Cardiac fibroblast (primary cell): Measurements from ENCODE around the gene TMPRSS12.
"Not testable (repeated sequence)": the region's sequence is repeated elsewhere in the genome, so short reads cannot be mapped to it uniquely, and the experiment has no call there.

Experiments
- DNase-seq, 2 donors: peaks; one replicate each; pipeline versions ENCODE4 v3.0.0 to v3.0.0-alpha.2; 2010; ENCODE audit warnings: low read depth in 2 of 2
- H3K4me3 ChIP-seq, 2 donors: replicated peaks in 1 of 2; 1 replicate in 1 of 2; 2 replicates in 1 of 2; pipeline ENCODE4 v1.5.1; 2011; ENCODE audit warnings: low read depth in 2 of 2, low read length in 2 of 2, mild to moderate bottlenecking in 2 of 2, moderate library complexity in 1 of 2
- TF ChIP-seq, protein P1 (sequence below): IDR thresholded peaks from one replicate; pipeline ENCODE4 v1.5.1; 2011; ENCODE audit warnings: low read depth, mild to moderate bottlenecking, low read length, inconsistent platforms

TMPRSS12 gene

DNA sequence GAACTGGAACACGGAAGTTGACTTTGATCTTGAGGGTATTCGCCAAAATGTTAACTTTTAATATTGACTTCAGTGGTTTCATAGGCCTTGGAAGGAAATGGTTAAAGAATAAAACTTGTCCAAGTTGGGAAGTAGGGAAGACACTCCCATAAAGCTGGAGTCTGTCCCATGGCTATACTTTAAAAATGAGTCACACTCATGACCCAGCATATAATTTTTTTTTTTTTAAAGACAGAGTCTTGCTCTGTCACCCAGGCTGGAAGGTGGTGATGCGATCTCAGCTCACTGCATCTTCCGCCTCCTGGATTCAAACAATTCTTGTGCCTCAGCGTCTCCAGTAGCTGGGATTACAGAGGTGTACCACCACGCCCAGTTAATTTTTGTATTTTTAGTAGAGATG, 19.6 kb downstream of the TMPRSS12 start:
- TF ChIP-seq, protein P1, sequence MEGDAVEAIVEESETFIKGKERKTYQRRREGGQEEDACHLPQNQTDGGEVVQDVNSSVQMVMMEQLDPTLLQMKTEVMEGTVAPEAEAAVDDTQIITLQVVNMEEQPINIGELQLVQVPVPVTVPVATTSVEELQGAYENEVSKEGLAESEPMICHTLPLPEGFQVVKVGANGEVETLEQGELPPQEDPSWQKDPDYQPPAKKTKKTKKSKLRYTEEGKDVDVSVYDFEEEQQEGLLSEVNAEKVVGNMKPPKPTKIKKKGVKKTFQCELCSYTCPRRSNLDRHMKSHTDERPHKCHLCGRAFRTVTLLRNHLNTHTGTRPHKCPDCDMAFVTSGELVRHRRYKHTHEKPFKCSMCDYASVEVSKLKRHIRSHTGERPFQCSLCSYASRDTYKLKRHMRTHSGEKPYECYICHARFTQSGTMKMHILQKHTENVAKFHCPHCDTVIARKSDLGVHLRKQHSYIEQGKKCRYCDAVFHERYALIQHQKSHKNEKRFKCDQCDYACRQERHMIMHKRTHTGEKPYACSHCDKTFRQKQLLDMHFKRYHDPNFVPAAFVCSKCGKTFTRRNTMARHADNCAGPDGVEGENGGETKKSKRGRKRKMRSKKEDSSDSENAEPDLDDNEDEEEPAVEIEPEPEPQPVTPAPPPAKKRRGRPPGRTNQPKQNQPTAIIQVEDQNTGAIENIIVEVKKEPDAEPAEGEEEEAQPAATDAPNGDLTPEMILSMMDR, result no peak
- no peak overlapping the region for H3K4me3 ChIP-seq
- DNase-seq, result peak; percentile 64 to 69

- TF ChIP-seq, protein P1, result no peak
- no peak overlapping the region for H3K4me3 ChIP-seq
- no peak for DNase-seq
These were observed 22.5 kb downstream of the TMPRSS12 start for GRCh38 chr12:50865266-50865665.

DNA sequence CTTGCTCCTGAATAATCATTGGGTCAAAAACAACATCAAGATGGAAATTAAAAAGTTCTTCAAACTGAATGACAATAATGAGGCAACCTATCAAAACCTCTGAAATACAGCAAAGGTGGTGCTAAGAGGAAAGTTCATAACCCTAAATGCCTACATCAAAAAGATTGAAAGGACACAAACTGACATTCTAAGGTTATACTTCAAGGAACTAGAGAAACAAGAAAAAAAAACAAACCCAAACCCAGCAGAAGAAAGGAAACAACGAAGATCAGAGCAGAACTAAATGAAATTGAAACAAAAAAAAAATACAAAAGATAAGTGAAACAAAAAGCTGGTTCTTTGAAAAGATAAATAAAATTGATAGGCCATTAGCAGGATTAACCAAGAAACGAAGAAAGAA, 26.2 kb downstream of the TMPRSS12 start:
- not testable (repeated sequence) for DNase-seq, H3K4me3 ChIP-seq

DNA sequence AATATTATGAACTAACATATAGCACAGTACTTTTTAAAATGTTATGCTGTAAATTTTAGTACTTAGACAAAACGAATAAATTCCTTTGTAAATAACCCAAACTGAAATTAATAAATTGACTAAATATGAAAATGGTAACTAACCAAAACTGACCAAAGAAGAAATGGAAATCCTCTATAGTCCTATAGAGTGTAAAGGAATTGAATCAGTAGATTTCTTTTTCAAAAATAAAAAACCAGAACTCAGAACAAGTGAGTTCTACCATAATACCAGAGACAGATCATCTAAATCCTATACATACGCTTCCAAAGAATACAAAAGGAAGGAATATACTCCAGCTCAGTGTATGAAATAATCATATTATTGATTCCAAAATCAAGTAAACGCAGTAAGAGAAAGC, 39.8 kb downstream of the TMPRSS12 start:
- no peak for DNase-seq
- no peak overlapping the region for H3K4me3 ChIP-seq
- TF ChIP-seq, protein P1, result no peak

GRCh38 chr12:50887191-50887590, 44.5 kb downstream of the TMPRSS12 start:
- no peak for DNase-seq
- TF ChIP-seq, protein P1, result no peak

GRCh38 chr12:50888666-50889065, 45.9 kb downstream of the TMPRSS12 start:
- no peak overlapping the region for H3K4me3 ChIP-seq
- no peak for DNase-seq
- TF ChIP-seq, protein P1, result no peak

More at GRCh38 chr12:50887191-50887590, 44.5 kb downstream of the TMPRSS12 start:
- no peak overlapping the region for H3K4me3 ChIP-seq

DNA sequence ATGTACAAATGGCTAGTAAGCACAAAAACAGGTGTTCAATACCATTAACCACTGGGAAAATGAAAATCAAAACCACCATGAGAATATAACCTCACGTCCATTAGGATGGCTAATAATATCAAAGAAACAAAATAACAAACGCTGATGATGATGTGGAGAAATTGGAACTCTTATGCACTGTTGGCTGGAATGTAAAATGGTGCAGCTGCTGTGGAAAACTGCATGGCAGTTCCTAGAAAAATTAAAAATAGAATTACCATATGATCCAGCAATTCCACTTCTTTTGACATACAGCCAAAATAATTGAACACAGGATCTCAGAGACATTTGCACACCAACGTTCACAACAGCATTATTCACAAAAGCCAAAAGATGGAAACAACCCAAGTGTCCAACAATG, 51.5 kb downstream of the TMPRSS12 start:
- DNase-seq, result peak in 1 of 2 donors; percentile 4
- TF ChIP-seq, protein P1, result no peak

More for the DNA sequence above, 51.5 kb downstream of the TMPRSS12 start:
- H3K4me3 ChIP-seq, result no peak overlapping the region
